Measurements from ENCODE around the gene SERINC4.

SERINC4 gene

DNA sequence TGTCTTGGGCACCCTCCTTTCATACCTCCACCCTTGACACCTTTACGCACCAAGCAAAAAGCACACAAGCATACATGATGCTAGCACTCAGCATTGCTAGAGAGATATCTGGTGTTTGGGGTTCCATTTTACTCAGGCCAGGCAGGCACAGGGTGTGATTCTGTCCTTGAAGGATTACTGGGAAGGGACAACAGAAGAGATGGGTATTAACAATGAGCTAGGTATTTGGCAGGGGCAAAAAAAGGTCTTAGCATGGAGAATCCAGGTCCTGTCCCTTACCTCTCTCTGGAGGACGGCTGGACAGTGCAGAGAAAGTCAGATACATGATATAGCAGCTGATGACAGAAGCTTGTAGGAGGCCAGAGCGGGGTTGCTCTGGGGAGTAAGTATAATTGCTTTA is 3.5 kb downstream of the SERINC4 start:
- DNase-seq (ENCODE audit: low read depth), result no peak

DNA sequence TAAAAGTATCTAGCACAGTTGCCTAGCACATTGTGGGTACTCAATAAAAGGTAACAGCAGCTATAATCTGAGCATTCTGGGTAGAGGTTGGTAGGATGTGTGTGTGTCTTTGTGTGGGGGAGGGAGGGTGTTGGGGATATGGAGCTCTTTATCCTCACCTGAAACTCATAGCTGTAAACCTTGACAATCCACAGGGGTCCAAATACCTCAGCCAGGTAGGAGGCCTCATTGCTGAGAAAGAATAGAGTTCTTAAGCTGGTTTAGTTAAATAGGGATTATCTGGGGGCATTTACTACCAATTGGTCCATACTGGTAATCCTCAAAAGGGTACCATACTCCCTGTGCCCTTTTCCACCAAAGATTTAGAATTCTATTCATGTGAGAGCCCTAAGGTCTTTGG is 4.0 kb downstream of the SERINC4 start:
- no peak for DNase-seq (ENCODE audit: low read depth)

DNA sequence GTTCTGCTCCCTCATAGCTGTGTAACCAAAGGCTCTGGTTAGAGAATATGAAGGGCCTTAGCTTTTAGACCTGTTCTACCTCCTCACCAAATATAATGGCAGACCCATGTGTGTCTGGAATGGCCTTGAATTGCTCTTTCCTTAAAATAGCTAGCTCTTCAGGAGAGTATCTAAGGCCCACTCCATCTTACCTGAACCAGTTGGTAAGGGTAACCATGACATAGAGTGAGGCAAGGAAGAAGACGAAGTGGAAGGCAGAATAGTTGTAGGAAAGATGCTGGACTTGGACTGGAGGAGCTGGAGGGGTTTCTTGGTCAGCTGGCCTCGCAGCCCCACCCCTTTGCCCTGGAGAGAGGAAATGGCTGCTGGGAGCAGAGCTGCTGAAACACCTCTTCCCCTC is 4.8 kb downstream of the SERINC4 start:
- no peak for DNase-seq (ENCODE audit: low read depth)

DNA sequence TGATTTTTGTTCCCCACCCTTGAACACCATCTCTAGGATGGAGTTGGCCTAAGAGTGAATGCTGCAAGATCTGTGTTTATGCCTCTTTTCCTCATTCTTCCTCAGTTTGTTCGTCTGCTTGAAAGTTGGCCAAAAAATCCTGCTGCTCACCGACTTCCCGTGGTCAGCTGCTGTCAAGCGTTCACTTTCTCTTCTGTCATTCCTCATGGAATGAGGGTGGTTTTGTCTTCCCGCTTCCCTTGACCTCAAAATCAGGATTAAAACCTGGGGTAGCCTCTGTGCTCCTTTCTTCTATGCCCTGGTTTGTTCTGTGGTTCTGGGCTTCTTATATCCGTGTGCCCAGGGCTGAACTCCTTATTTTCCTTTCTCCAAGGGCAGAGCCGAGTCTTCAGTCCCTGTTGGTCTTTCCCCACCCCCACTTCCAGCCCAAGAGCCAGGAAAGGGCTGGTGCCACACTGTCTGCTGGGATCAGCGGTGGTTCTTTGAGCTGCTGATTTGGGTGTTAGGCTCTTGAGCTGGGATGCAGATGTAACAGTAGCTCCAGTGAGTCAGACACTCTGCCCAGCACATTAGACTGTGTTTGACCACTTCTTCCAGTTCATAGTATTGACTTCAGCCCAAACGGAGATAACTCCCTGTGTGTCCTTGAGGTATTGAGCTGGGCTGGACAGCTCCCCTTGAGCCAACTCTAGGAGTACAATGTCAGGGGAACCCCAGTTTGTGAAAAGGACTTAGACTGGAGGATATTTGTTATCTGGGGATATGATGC is 5.6 kb downstream of the SERINC4 start:
- DNase-seq (ENCODE audit: low read depth), result no peak

DNA sequence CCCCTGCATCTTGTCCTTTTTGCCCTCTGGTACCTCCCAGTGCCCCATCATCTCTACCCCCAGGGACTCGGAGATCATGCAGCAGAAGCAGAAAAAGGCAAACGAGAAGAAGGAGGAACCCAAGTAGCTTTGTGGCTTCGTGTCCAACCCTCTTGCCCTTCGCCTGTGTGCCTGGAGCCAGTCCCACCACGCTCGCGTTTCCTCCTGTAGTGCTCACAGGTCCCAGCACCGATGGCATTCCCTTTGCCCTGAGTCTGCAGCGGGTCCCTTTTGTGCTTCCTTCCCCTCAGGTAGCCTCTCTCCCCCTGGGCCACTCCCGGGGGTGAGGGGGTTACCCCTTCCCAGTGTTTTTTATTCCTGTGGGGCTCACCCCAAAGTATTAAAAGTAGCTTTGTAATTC is 6.4 kb downstream of the SERINC4 start:
- no peak for DNase-seq (ENCODE audit: low read depth)

DNA sequence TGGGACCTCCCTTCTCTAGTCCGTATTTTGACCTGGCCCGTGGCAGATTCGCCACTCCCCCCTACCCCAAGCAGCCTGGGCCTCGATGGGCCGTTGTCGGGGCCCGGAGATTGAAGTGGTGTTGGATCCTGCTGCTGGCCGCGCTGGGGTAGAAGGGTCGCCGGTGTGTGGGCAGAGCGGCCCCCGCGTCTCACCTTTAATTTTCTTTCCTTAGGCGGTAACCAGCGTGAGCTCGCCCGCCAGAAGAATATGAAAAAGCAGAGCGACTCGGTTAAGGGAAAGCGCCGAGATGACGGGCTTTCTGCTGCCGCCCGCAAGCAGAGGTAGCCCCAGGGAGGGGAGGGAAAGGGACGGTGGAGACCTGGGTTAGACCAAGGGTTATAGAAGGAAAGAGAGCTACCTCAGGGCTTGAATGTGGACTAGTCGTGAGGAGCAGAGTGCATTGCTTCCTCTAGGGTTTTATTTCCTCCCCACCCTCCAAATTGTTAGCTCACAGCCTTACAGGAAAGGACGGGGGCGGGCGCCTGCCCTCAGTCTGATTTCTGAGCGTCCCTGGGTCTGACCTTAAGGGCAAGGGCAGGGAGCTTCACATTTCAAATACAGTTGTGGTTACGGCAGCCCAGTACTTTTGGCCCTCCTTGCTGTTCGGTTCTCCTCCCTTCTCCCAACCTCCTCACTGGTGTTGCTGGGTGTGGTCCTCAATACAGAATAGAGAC is 7.1 kb downstream of the SERINC4 start:
- no peak for DNase-seq (ENCODE audit: low read depth)

DNA sequence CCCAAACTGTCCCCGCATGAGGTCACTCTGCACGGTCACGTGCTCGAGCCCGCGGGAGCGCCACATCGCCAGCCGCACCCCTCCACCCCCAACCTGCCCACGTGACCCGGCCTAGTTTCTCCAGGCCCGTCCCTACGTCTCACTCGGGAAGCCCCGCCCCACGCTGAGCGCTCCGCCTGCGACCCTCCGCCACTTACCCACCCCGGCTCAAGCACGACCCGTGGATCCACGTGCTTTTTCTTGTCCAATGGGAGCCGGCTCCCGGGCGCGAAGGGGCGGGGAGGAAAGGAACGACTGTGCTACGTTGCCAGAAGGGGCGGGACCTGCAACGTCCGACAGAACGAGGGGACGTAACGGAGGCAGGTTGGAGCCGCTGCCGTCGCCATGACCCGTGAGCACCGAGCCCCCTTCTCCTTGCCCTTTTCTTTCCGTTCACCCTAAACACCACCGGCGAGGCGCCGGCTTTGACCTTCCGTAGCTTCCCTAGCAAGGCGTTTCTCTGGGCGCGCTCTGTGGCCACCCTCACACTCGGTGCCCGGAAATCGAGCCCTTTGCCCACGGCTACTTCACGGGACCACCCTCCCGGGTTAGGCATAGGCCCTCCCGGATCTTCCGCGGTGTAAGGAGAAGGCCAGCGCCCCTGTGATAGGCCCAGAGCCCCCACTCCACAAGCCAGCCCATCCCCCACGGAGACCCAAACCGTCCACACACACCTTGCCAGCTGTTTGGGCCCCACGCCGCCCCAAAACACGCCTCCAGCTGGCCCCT is 7.8 kb downstream of the SERINC4 start, which contains the start of gene SERF2:
TSS of gene SERF2 (plus strand) at position 328 of the 768 bp plus-strand sequence. CDS start at position 385, 57 bp downstream.
- DNase-seq (ENCODE audit: low read depth), result peak; percentile 94

DNA sequence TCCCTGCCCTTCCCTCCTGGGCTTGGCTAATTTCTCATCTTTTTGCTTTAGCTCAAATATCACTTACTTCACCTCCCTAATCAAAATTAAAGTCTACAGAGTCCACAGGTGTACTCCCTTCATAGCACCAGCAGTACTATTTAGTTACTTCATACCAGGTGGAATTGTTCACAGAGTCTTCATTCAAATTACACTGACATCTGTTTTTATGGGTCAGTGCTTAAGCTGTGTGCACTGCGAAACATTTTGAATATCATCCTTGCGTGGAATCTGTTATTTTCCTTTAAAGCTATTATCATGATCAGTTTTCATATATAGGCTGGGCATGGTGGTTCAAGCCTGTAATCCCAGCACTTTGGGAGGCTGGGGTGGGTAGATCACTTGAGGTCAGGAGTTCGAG is 10.6 kb downstream of the SERINC4 start:
- DNase-seq (ENCODE audit: low read depth), result no peak

DNA sequence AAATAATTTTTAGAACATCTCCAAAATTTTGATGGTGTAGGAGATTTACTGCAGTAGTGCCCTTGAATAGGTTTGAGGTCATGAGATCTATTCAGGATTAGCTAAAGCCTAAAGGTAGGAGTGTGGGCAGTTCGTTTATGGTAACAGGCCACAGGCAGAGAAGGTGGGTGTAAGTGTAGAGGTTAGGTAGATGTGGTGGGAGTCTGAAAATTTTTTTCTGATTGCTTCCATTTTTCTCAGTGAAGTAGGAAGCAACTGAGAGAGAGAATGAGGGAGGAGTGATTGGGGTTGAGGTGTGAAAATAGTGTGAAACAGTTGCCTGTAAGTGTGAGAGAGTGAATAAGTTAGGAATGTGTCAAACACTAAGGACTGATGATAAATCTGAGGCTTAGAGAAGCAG is 21.0 kb downstream of the SERINC4 start:
- no peak for DNase-seq (ENCODE audit: low read depth)

DNA sequence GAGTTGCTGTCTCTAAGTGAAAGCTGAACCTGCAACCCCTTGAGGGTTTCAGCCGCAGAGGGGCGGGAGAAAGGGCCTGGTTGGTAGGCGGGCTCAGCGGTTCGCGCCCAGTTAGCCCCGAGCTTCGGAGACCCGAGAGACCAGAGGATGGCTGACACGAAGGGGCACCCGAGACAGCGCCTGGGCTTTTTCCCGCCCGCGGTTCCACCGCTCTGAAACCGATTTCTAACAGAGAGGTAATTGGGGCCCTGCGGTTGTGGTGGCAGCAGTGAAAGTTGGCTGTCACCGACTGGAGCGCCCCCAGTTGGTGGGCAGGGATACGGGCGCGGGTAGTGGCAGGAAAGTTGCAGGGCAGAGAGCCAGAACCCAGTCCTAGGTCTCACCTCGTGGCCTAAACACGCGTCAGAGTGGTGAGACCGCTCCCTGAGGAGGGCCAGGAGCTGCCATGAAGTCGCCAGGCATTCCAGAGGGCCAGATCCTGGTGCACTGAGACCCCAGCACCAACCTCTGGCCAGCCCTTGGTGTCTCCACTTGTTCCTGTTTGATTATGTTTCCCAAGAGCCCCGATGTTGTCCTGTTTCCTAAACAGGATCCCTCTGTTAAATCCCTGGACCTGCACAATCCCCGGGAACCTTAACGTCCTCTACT is 22.6 kb downstream of the SERINC4 start:
- DNase-seq (ENCODE audit: low read depth), result no peak

DNA sequence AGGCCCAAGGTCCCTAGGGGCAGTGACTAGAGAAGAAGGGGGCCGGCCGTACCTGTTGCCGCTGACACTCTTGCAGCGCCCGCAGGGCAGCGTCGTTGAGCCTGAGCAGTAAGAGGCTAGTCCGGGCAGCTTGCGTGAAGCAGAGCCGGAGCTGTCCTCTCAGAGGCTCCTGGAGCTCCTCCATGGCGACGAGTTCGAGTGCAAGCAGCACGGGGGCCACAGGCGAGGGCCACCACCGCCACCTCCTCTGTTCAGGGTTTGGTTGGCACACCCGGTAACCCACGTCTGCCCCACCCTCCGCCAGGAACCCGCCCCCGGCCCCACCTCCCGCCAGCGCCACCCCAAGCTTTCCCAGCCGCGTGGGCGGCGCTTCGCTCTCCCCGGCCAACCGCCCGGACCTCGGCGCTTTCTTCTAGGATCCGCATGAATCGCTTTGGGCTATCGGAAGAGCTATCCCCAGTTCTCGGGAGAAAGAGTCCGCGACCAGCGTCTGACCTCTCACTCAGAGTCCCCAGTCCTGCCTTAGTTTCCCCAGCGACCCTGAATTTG is 23.2 kb downstream of the SERINC4 start, which contains the start of gene ELL3:
TSS of gene ELL3 (minus strand) at position 249 of the 549 bp plus-strand sequence. CDS start at position 184, 65 bp downstream.
- peak; percentile 65 for DNase-seq (ENCODE audit: low read depth)

DNA sequence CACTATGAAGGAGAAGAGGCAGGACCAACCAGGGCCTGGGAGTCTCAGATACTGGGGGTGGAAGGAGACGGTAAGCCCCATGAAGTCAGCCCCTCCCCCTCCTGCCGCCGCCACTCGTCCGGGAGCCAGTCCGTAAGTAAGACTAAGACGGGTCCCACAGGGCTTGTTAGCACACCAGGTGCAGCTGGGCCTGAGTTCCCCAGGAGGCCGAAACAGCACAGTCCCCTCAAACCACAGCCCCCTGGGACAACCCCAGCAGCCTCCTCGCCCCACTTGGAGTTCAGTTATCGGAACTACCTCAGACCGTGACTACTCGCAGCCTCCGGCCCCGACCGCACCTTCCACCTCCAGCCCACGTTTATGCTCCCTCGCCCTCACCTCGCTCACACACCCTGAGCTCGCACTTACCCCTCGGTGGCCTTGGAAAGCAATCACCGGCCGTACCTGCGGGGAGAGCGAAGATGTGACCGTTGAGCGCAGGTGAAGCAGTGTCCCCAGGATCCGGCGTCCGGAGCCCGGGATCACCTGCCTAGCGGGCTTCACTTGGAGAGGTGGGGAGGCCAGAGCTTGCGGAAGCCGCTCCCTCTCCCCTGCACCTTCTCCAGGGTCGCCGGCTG is 23.8 kb downstream of the SERINC4 start:
- no peak for DNase-seq (ENCODE audit: low read depth)

DNA sequence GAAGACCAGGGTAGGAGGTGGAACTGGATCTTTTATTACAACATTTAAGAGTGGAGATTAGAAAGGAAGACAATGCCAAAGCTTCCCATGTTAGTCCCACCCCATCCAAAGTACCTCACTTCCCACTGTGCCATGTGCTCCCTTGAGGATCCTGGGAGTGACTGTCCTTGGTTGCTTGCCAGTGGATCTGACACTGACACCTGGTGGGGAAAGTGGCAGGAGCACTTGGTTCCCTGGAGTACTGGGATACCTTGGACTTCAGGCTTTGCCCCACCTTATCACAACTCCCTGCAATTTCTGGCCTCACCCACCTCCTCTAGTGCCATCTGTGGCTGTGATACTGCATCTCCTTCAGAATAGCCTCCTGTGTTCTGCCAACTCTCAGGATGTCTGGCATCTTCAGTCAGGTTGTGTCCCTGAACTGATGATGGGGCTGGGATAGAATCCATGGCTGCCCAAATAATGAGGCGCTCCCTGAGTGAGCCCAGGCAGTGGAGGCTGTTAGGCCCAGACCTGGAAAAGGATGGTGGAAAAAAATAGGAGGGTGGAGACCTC is 24.5 kb downstream of the SERINC4 start:
- no peak for DNase-seq (ENCODE audit: low read depth)

DNA sequence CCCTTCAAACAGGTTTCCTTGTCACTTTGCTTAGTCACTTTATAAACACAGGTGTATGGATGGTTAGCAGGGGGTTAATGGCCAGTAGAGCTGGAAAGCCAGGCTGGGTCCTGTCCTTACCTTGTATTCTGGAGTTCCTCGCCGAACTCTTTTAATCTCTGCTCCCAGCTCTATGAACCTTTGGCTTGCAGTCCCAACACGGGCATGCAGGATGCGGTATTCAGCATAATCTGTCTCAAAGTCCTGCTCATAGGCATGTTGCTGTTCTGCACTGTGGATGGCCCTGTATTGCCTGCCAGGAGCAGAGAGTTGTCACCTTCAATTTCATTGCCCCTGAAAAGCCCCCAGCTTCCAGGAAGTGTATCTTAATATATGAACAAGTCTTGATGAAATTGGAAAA is 26.0 kb downstream of the SERINC4 start:
- DNase-seq (ENCODE audit: low read depth), result no peak

DNA sequence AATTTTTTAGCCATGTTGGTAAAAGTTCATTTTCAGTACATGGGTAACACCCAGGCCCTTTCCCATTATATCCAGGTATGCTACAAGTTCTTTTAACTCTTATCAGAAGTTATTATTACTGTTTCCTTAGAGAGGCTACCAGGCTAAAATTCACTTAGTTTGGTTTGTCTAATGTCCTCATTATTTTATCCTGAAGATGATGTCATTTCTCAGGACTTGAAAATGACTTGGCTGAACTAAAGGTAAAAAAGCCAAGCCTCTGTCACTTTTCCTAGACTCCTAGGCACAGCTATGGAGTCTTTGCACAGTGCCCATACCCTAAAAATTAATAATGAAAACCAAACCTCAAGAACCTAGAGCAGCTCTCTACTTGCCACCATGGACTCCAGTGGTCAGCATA is 27.4 kb downstream of the SERINC4 start:
- DNase-seq (ENCODE audit: low read depth), result no peak

DNA sequence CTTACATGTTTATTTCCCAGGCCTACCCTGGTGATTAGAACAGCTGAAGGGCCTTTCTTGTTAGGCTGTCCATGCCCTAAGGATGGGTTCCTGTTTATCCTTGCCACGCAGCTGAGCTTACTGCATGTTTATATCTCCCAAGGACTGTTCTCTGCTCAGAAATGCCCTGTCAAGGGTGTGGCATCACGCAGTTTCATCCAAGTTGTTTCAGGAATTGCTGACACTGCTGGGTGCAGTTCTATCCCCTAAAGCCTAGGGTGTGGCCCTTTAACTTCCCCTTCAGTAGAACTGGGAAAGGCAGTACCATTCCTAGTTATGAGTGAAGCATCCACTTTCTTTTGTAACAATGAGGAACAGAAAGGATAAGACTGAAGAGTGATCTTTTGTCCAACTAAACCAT is 28.2 kb downstream of the SERINC4 start:
- no peak for DNase-seq (ENCODE audit: low read depth)

DNA sequence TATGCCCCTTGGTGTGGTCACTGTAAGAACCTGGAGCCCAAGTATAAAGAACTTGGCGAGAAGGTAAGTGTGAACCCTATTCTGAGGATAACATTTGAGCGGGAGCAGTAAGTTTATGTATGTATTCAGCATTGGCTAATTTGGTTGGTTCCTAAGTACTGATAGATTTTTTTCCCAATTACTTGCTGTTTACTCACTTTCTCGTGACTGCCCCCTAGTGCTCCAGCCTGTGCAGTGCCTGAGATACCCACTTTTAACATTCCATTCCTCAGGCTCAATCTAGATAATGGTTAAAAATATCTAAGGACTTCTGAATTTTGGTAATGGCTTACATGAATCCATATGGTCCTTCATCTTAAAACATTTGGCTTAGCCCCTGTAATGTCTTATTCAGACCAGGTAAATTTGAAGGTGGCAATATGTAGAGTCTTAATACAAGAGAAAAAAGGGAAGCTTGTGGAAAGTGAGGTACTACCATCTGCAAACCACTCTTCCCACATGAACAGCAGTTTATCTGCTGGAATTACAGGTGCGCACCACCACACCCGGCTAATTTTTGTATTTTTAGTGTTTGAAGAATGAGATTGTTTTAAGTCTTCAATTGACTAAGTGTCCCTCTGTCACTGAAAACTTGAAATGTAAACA is 30.3 kb downstream of the SERINC4 start:
- DNase-seq (ENCODE audit: low read depth), result no peak

DNA sequence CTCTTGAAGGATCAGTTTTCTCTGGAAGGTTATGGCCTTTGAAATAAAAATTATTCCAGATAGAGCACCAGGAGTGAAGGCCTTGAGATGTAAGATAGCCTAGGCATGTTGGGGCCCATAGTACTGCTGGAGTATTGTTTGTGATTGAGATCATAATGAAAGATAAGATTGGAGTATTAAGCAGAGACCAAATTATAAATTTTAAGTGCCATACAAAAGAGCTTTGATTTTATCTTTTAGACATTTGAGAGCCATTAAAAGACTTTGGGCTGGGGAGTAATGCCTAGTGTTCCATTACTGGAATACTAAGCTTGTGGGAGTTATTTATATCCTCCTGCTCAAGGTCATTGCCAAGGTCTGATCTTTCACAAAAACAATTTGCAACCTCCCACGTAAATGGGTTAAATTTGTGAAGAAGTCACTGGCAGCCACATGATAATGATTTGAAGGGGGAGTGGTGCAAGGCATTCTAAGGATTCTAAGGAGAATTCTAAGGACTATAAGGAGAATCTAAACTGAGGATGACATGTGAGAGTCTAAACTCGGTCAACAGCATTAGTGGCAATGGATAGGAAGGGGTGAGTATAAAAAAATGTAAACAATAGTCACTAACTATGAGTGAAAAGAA is 36.1 kb downstream of the SERINC4 start:
- no peak for DNase-seq (ENCODE audit: low read depth)

DNA sequence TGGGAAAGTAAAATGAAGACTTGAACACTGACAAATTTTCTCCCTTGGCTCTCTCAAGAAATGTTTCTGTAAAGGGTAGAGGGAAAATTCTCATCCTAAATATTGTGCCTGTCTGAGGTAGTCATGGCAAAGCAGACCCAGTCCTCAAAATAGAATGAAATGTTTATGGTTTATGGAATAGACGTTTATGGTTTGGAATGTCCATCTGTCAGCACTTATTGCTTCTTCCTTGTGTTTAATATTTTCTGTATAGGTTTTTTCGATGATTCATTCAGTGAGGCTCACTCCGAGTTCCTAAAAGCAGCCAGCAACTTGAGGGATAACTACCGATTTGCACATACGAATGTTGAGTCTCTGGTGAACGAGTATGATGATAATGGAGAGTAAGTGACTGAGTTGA is 37.2 kb downstream of the SERINC4 start:
- DNase-seq (ENCODE audit: low read depth), result no peak

DNA sequence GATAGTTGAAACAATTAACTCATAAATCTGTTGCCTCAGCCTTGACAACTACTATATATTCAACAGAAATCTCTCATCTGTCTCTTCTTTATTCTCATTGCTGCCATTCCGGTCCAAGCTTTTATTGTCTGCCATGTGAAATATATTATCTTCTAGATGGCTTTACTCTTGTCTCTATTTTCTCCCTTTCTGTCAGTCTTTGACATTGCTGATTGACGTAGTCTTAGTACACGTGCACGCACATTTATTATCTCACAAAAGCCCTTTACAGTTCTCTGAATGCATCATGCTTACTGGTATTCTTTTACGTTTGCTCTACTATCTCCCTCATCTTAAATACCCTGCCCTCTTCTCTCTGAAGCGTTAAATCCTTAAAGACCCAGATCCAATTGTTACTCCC is 48.1 kb downstream of the SERINC4 start:
- DNase-seq (ENCODE audit: low read depth), result no peak

Measured in HS-5 (cell line).